Glutamatergic neuron (in vitro differentiated cells): ENCODE data around the gene ZFYVE21. TPM values are rescaled to one million over a fixed set of nuclear protein-coding genes. Genes with fewer than 3 reads are reported as not detected.
A peak's percentile ranks its signal among the peaks of the same experiment; 100 is the strongest.

Experiments
- DNase-seq: peaks from one replicate; pipeline ENCODE4 v3.0.0; 2022
- H3K27ac Mint-ChIP-seq: one replicate; pipeline ENCODE4 v1.8.0; 2020; ENCODE audit warnings: mild to moderate bottlenecking, mixed read lengths, inconsistent platforms; ENCODE audit not compliant: unreplicated experiment
- H3K27me3 Mint-ChIP-seq: one replicate; pipeline ENCODE4 v1.8.0; 2020; ENCODE audit warnings: mild to moderate bottlenecking, moderate library complexity, mixed read lengths, inconsistent platforms; ENCODE audit not compliant: unreplicated experiment
- H3K36me3 Mint-ChIP-seq: one replicate; pipeline ENCODE4 v1.8.0; 2020; ENCODE audit warnings: mild to moderate bottlenecking, mixed read lengths, inconsistent platforms; ENCODE audit not compliant: unreplicated experiment
- H3K4me1 Mint-ChIP-seq: one replicate; pipeline ENCODE4 v1.8.0; 2020; ENCODE audit warnings: mild to moderate bottlenecking, low read depth, mixed read lengths, inconsistent platforms; ENCODE audit not compliant: unreplicated experiment
- H3K4me3 Mint-ChIP-seq: one replicate; pipeline ENCODE4 v1.8.0; 2020; ENCODE audit warnings: mild to moderate bottlenecking, mixed read lengths, inconsistent platforms; ENCODE audit not compliant: unreplicated experiment
- H3K9me3 Mint-ChIP-seq: one replicate; pipeline ENCODE4 v1.8.0; 2020; ENCODE audit warnings: mild to moderate bottlenecking, moderate library complexity, mixed read lengths, inconsistent platforms; ENCODE audit not compliant: unreplicated experiment
- CTCF ChIP-seq: fragments of 200-600 bp; sonication (generic); IDR thresholded peaks from one replicate; pipeline ENCODE4 v1.5.0; 2021; ENCODE audit not compliant: partially characterized antibody, unreplicated experiment
- total RNA-seq: library from RNA; stranded (reverse); fragmentation: NEBNext Ultra II Directional; extraction: Animal tissue kit (Norgen Biotek cat#: 25700); gene quantifications from one replicate; pipeline ENCODE4 v1.2.1, GENCODE V29; 2021; ENCODE audit not compliant: unreplicated experiment

The ZFYVE21 gene
- total RNA-seq, 1 donor from 2014 or later, result 49.1 TPM

DNA sequence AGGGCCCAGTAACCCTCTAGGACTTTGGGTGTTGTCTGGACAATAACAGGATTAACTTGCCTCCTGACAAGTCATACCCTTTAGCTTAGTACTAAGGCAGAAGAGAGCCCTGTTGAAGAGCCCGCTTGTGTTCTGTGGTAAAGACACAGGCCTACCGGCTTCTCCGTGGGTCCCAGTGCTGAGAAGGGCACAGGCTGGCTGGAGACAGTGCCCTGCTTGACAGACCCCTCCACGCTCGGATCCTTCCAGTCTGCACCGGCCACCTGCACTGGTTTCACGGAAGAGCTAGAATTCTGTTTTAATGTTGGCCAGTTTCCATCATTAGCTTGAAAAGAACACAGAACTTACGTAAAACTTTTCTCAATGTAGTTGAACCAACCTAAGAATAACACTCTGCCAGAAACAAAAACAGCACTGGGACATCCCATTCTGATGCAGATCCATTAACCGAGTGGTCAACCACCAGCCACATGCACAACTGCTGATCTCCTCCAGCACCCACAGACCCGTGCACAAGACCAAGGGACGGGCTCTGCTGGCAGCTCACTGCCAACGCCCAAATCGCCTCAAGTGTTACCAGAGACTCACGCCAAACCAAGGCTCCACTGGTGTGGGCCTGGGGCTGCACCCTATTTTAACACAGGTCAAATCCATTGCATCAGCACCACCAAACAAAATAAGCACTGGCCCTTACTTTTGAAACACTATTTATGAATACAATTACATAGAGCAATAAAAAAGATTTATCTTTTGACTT, 27.1 kb downstream of the ZFYVE21 start:
- no peak overlapping the region for H3K4me3 Mint-ChIP-seq
- peak overlapping the region; percentile 48 for H3K27ac Mint-ChIP-seq
- peaks cover 9% of the 10 kb centered on the region for H3K27me3 Mint-ChIP-seq
- H3K4me1 Mint-ChIP-seq, result peaks cover 25% of the 10 kb centered on the region
- H3K36me3 Mint-ChIP-seq, result no peaks in the 10 kb centered on the region
- TF ChIP-seq CTCF, result no peak
- DNase-seq, result no peak
- H3K9me3 Mint-ChIP-seq, result peaks cover 2% of the 10 kb centered on the region

GRCh38 chr14:103743691-103744090, 28.1 kb downstream of the ZFYVE21 start:
- no peak for DNase-seq
- Mint-ChIP-seq H3K9me3 (peaks cover 2% of the 10 kb centered on the region), H3K36me3 (no peaks in the 10 kb centered on the region), H3K27me3 (peaks cover 5% of the 10 kb centered on the region), H3K27ac (no peak overlapping the region), H3K4me3 (no peak overlapping the region), H3K4me1 (peaks cover 16% of the 10 kb centered on the region)
- no peak for TF ChIP-seq CTCF

GRCh38 chr14:103744621-103745395, 29.2 kb downstream of the ZFYVE21 start:
- H3K27ac Mint-ChIP-seq, result no peak overlapping the region
- no peak for DNase-seq
- H3K4me1 Mint-ChIP-seq, result peaks cover 20% of the 10 kb centered on the region
- TF ChIP-seq CTCF, result no peak
- H3K9me3 Mint-ChIP-seq, result peaks cover 2% of the 10 kb centered on the region
- H3K27me3 Mint-ChIP-seq, result peaks cover 4% of the 10 kb centered on the region
- H3K36me3 Mint-ChIP-seq, result no peaks in the 10 kb centered on the region
- H3K4me3 Mint-ChIP-seq, result no peak overlapping the region

- Mint-ChIP-seq H3K9me3 (peaks cover 2% of the 10 kb centered on the region), H3K4me1 (peaks cover 20% of the 10 kb centered on the region), H3K4me3 (no peak overlapping the region), H3K36me3 (no peaks in the 10 kb centered on the region), H3K27ac (no peak overlapping the region), H3K27me3 (peaks cover 4% of the 10 kb centered on the region)
- no peak for DNase-seq
- TF ChIP-seq CTCF, result no peak
Observed at GRCh38 chr14:103745424-103745823, 29.8 kb downstream of the ZFYVE21 start.

GRCh38 chr14:103746701-103747100, 31.1 kb downstream of the ZFYVE21 start:
- Mint-ChIP-seq H3K4me1 (peaks cover 20% of the 10 kb centered on the region), H3K27ac (no peak overlapping the region), H3K9me3 (peaks cover 2% of the 10 kb centered on the region), H3K27me3 (peaks cover 4% of the 10 kb centered on the region), H3K4me3 (no peak overlapping the region), H3K36me3 (no peaks in the 10 kb centered on the region)
- no peak for DNase-seq
- no peak for TF ChIP-seq CTCF
